ENCODE measurements around the gene ZC3H18.

DNA sequence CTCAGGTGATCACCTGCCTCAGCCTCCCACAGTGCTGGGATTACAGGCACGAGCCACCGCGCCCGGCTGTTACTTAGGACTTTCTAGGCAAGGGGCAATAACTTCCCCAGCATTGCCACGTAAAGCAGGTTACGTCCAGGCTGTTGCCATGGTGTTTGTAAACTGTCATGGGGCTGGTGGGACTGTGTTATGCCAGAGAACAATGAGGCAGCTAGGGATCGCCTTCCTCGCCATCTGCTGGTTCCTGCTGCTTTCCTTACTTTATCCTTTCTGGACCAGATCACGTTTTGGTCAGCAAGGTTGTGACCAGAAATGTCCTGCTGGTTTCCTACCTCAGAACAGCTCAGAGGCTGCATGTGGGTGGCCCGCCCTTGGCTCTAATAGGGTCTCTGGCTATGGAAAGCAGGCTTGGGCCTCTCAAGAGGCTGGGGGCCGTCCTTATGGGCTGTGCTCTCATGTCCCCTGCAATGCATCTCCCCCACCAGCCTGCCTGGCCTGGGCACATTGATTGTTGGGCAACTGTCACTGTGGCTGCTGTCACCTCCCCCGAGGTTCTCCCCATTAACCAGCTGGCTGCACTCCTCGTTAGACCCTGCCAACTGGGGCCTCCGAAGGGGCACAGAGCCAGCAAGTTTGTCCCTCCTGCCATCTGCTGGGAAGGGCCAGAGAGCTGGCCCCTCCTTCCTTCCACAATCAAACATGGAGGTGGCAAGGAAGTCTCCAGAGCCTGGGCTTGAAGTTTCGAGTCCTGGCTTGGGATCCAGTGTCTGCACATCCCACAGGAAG lies 28.2 kb upstream of the ZC3H18 start:
- TF ChIP-seq POLR2AphosphoS5 (IDR thresholded peaks at IDR 0.05; ENCODE audit: low read depth, low read length) (no peak), TAF1 (IDR thresholded peaks at IDR 0.05; ENCODE audit: borderline replicate concordance, low read depth, low read length) (no peak), POLR2A (IDR thresholded peaks at IDR 0.05; ENCODE audit: low read depth, low read length) (no peak)

All from GM12892 (cell line).